Progenitor cell of endocrine pancreas (in vitro differentiated cells): Measurements from ENCODE around the gene FTO. TPM values are rescaled to one million over a fixed set of nuclear protein-coding genes. Genes with fewer than 3 reads are reported as not detected.

Experiments used
- DNase-seq: peaks from one replicate; pipeline ENCODE4 v3.0.0; 2021; ENCODE audit warnings: low spot score; ENCODE audit not compliant: unreplicated experiment
- H3K27ac Mint-ChIP-seq: 2 replicates; pipeline ENCODE4 v1.8.0; 2021; ENCODE audit warnings: mild to moderate bottlenecking, moderate library complexity, mixed read lengths
- H3K27me3 Mint-ChIP-seq: 2 replicates; pipeline ENCODE4 v1.8.0; 2021; ENCODE audit warnings: mixed read lengths
- H3K36me3 Mint-ChIP-seq: 2 replicates; pipeline ENCODE4 v1.8.0; 2022; ENCODE audit warnings: mixed read lengths; ENCODE audit not compliant: insufficient read depth
- H3K4me1 Mint-ChIP-seq: 2 replicates; pipeline ENCODE4 v1.8.0; 2021; ENCODE audit warnings: low read depth, mixed read lengths
- H3K4me3 Mint-ChIP-seq: 2 replicates; pipeline ENCODE4 v1.8.0; 2021; ENCODE audit warnings: low read depth, mild to moderate bottlenecking, moderate library complexity, mixed read lengths
- H3K9me3 Mint-ChIP-seq: 2 replicates; pipeline ENCODE4 v1.8.0; 2021; ENCODE audit warnings: low read depth, mixed read lengths
- CTCF ChIP-seq: fragments of 200-600 bp; sonication (generic); IDR thresholded peaks from one replicate; pipeline ENCODE4 v1.5.0; 2021; ENCODE audit warnings: antibody characterized with exemption, mild to moderate bottlenecking; ENCODE audit not compliant: unreplicated experiment
- total RNA-seq: library from RNA; stranded (reverse); gene quantifications from 2 replicates; pipeline ENCODE4 v1.2.1, GENCODE V29; 2021

FTO gene
- total RNA-seq, 1 donor from 2014 or later: 78.7 TPM

- Mint-ChIP-seq H3K4me1 (peaks cover 32% of the 10 kb centered on the region), H3K4me3 (no peak overlapping the region), H3K36me3 (no peaks in the 10 kb centered on the region), H3K27me3 (no peaks in the 10 kb centered on the region), H3K27ac (no peak overlapping the region), H3K9me3 (no peaks in the 10 kb centered on the region)
- DNase-seq: no peak
- TF ChIP-seq CTCF: no peak
Observed at GRCh38 chr16:53773881-53774280, 69.9 kb downstream of the FTO start.

- Mint-ChIP-seq H3K4me1 (peaks cover 40% of the 10 kb centered on the region), H3K9me3 (no peaks in the 10 kb centered on the region), H3K4me3 (no peak overlapping the region), H3K27me3 (no peaks in the 10 kb centered on the region), H3K36me3 (no peaks in the 10 kb centered on the region), H3K27ac (no peak overlapping the region)
- DNase-seq: no peak
- TF ChIP-seq CTCF: no peak
Observed at GRCh38 chr16:53775106-53775820, 71.3 kb downstream of the FTO start.

GRCh38 chr16:53775821-53776431, 72.0 kb downstream of the FTO start:
- Mint-ChIP-seq H3K4me1 (peaks cover 41% of the 10 kb centered on the region), H3K27me3 (no peaks in the 10 kb centered on the region), H3K4me3 (no peak overlapping the region), H3K36me3 (no peaks in the 10 kb centered on the region), H3K27ac (no peak overlapping the region), H3K9me3 (no peaks in the 10 kb centered on the region)
- DNase-seq: no peak
- TF ChIP-seq CTCF: no peak

- H3K27me3 Mint-ChIP-seq: no peaks in the 10 kb centered on the region
- no peak for TF ChIP-seq CTCF
- H3K9me3 Mint-ChIP-seq: peaks cover 3% of the 10 kb centered on the region
- no peak for DNase-seq
- no peak overlapping the region for H3K27ac Mint-ChIP-seq
- H3K36me3 Mint-ChIP-seq: peaks cover 5% of the 10 kb centered on the region
- H3K4me3 Mint-ChIP-seq: no peak overlapping the region
- peaks cover 38% of the 10 kb centered on the region for H3K4me1 Mint-ChIP-seq
Observed at GRCh38 chr16:53779186-53779585, 75.2 kb downstream of the FTO start.

GRCh38 chr16:53780051-53780450, 76.1 kb downstream of the FTO start:
- H3K9me3 Mint-ChIP-seq: peaks cover 3% of the 10 kb centered on the region
- H3K27ac Mint-ChIP-seq: no peak overlapping the region
- H3K36me3 Mint-ChIP-seq: peaks cover 5% of the 10 kb centered on the region
- no peak overlapping the region for H3K4me3 Mint-ChIP-seq
- no peak for TF ChIP-seq CTCF
- no peaks in the 10 kb centered on the region for H3K27me3 Mint-ChIP-seq
- no peak for DNase-seq
- H3K4me1 Mint-ChIP-seq: peaks cover 33% of the 10 kb centered on the region
